Activated CD8-positive, alpha-beta T cell treated with anti-CD3 and anti-CD28 coated beads for 36 hours (primary cell): ENCODE results near the gene LAMA1. TPM values are rescaled to one million over a fixed set of nuclear protein-coding genes. Genes with fewer than 3 reads are reported as not detected.

Source experiments
- ATAC-seq: fragments of 200-7000 bp; cut with Tn5 transposase; one replicate; pipeline ENCODE4 v1.10.0; 2021; ENCODE audit warnings: mild to moderate bottlenecking, moderate library complexity
- CTCF ChIA-PET: fragments of 350-600 bp; sonication (Branson Sonifier 250); formaldehyde crosslinking; loops from one replicate; lab custom pipeline; 2021; ENCODE audit warnings: antibody characterized with exemption; lab: Charles Lee
- POLR2A ChIA-PET: fragments of 350-600 bp; sonication (Branson Sonifier 250); formaldehyde crosslinking; loops from one replicate; lab custom pipeline; 2021; ENCODE audit warnings: antibody characterized with exemption; lab: Charles Lee
- DNase-seq: peaks from one replicate; pipeline ENCODE4 v3.0.0-alpha.2; 2020
- H3K27ac Mint-ChIP-seq: one replicate; pipeline ENCODE4 v1.8.0; 2021; ENCODE audit warnings: mild to moderate bottlenecking, mixed read lengths
- H3K27me3 Mint-ChIP-seq: one replicate; pipeline ENCODE4 v1.8.0; 2021; ENCODE audit warnings: mixed read lengths
- H3K36me3 Mint-ChIP-seq: one replicate; pipeline ENCODE4 v1.8.0; 2021; ENCODE audit warnings: low read depth, mixed read lengths
- H3K4me1 Mint-ChIP-seq: one replicate; pipeline ENCODE4 v1.8.0; 2021; ENCODE audit warnings: low read depth, mixed read lengths
- H3K4me3 Mint-ChIP-seq: one replicate; pipeline ENCODE4 v1.8.0; 2021; ENCODE audit warnings: mild to moderate bottlenecking, moderate library complexity, mixed read lengths
- H3K9me3 Mint-ChIP-seq: one replicate; pipeline ENCODE4 v1.8.0; 2021; ENCODE audit warnings: mixed read lengths
- CTCF ChIP-seq: fragments of 200-600 bp; IDR thresholded peaks from one replicate; pipeline ENCODE4 v1.8.0; 2022; ENCODE audit warnings: antibody characterized with exemption, mild to moderate bottlenecking
- intact Hi-C: fragments of 100-400 bp; cut with micrococcal nuclease; formaldehyde crosslinking; loops from one replicate; pipeline ENCODE4 v1.10.0; 2022
- total RNA-seq, 2 experiments: library from RNA; stranded (reverse); gene quantifications; one replicate each; pipeline ENCODE4 v1.2.3, GENCODE V29; 2021

LAMA1 gene
- total RNA-seq, 2 experiments from 2014 or later = not detected

GRCh38 chr18:6956999-6957398 is 160.6 kb downstream of the LAMA1 start:
- ChIA-PET CTCF (no interaction called here), POLR2A (no interaction called here)
- Mint-ChIP-seq H3K9me3 (peaks cover 2% of the 10 kb centered on the region), H3K4me1 (no peaks in the 10 kb centered on the region), H3K27ac (no peak overlapping the region), H3K27me3 (no peaks in the 10 kb centered on the region), H3K4me3 (no peak overlapping the region), H3K36me3 (no peaks in the 10 kb centered on the region)
- DNase-seq (no peak), ATAC-seq (no peak)
- intact Hi-C loops = no loop called here
- no peak for TF ChIP-seq CTCF

GRCh38 chr18:6956495-6956894 is 161.1 kb downstream of the LAMA1 start:
- Mint-ChIP-seq H3K9me3 (peaks cover 4% of the 10 kb centered on the region), H3K27me3 (no peaks in the 10 kb centered on the region), H3K27ac (no peak overlapping the region), H3K4me1 (no peaks in the 10 kb centered on the region), H3K36me3 (no peaks in the 10 kb centered on the region), H3K4me3 (no peak overlapping the region)
- CTCF ChIA-PET = no interaction called here
- DNase-seq (no peak), ATAC-seq (no peak)
- POLR2A ChIA-PET = no interaction called here
- no peak for TF ChIP-seq CTCF
- intact Hi-C loops = no loop called here

DNA sequence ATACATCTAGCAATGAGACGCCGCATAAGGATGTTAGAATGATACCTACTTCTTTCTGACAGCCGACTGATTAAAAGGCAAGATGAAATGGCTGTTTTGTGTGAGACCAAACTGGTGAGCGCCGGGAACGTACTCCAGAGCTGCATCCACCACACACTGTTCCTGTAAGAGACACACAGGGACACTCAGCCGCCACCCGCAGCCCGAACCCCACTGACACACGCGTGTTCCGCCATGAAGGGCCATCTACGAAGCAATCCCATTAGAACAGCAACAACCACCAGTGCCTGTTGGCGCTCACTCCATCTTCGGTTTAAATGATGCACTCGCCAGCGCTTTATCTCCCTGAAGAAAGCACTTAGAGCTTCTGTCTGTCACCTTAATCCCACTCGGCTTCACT is 162.3 kb downstream of the LAMA1 start:
- no peaks in the 10 kb centered on the region for H3K36me3 Mint-ChIP-seq
- ATAC-seq = no peak
- peaks cover 6% of the 10 kb centered on the region for H3K9me3 Mint-ChIP-seq
- POLR2A ChIA-PET = no interaction called here
- H3K4me3 Mint-ChIP-seq = no peak overlapping the region
- intact Hi-C loops = no loop called here
- DNase-seq = no peak
- no peak overlapping the region for H3K27ac Mint-ChIP-seq
- no peaks in the 10 kb centered on the region for H3K4me1 Mint-ChIP-seq
- CTCF ChIA-PET = no interaction called here
- no peaks in the 10 kb centered on the region for H3K27me3 Mint-ChIP-seq
- TF ChIP-seq CTCF = no peak

GRCh38 chr18:6954501-6954900 is 163.1 kb downstream of the LAMA1 start:
- POLR2A ChIA-PET = no interaction called here
- no peaks in the 10 kb centered on the region for H3K4me1 Mint-ChIP-seq
- H3K27me3 Mint-ChIP-seq = no peaks in the 10 kb centered on the region
- ATAC-seq (no peak), DNase-seq (no peak)
- no peak for TF ChIP-seq CTCF
- CTCF ChIA-PET = no interaction called here
- no peaks in the 10 kb centered on the region for H3K36me3 Mint-ChIP-seq
- intact Hi-C loops = no loop called here
- peaks cover 5% of the 10 kb centered on the region for H3K9me3 Mint-ChIP-seq
- no peak overlapping the region for H3K27ac Mint-ChIP-seq
- H3K4me3 Mint-ChIP-seq = no peak overlapping the region

GRCh38 chr18:6951336-6952090 is 166.1 kb downstream of the LAMA1 start:
- intact Hi-C loops = no loop called here
- Mint-ChIP-seq H3K4me3 (no peak overlapping the region), H3K27me3 (no peaks in the 10 kb centered on the region), H3K9me3 (peaks cover 5% of the 10 kb centered on the region), H3K4me1 (no peaks in the 10 kb centered on the region), H3K36me3 (no peaks in the 10 kb centered on the region), H3K27ac (no peak overlapping the region)
- no peak for TF ChIP-seq CTCF
- ATAC-seq (no peak), DNase-seq (no peak)
- POLR2A ChIA-PET = no interaction called here
- CTCF ChIA-PET = no interaction called here
